ACC112 (cell line): Measurements from ENCODE around the gene ATXN1.

ENCODE experiments used
- H2AFZ ChIP-seq: fragments of 200-600 bp; sonication (generic); one replicate; pipeline ENCODE4 v1.6.0; 2017; ENCODE audit warnings: antibody characterized with exemption, low read length; ENCODE audit not compliant: unreplicated experiment
- H3K27ac ChIP-seq: fragments of 200-600 bp; sonication (generic); 2 replicates; pipeline ENCODE4 v1.5.1; 2014; ENCODE audit warnings: low read depth, mild to moderate bottlenecking, antibody characterized with exemption, low read length, moderate library complexity
- H3K27me3 ChIP-seq: fragments of 200-600 bp; sonication (generic); 2 replicates; pipeline ENCODE4 v1.6.1; 2014; ENCODE audit warnings: mild to moderate bottlenecking, antibody characterized with exemption, low read length, moderate library complexity, mixed read lengths; ENCODE audit not compliant: insufficient read depth
- H3K36me3 ChIP-seq: fragments of 200-600 bp; sonication (generic); 2 replicates; pipeline ENCODE4 v1.6.1; 2016; ENCODE audit warnings: mild to moderate bottlenecking, antibody characterized with exemption, low read length, moderate library complexity, mixed read lengths; ENCODE audit not compliant: insufficient read depth
- H3K4me1 ChIP-seq: fragments of 200-600 bp; sonication (generic); one replicate; pipeline ENCODE4 v1.6.1; 2016; ENCODE audit warnings: low read length, mixed read lengths; ENCODE audit not compliant: insufficient read depth, unreplicated experiment, control insufficient read depth
- H3K4me3 ChIP-seq: fragments of 200-600 bp; sonication (generic); 2 replicates; pipeline ENCODE4 v1.5.1; 2014; ENCODE audit warnings: mild to moderate bottlenecking, low read depth, low read length
- H3K79me2 ChIP-seq: fragments of 200-600 bp; sonication (generic); one replicate; pipeline ENCODE4 v1.6.0; 2016; ENCODE audit warnings: low read length; ENCODE audit not compliant: control insufficient read depth, unreplicated experiment, insufficient read depth

ATXN1 gene

GRCh38 chr6:16251706-16252105, 509.6 kb downstream of the ATXN1 start:
- no peak overlapping the region for H3K4me3 ChIP-seq
- peaks cover 11% of the 10 kb centered on the region; the same call in 1 of the 2 replicates for H3K36me3 ChIP-seq
- no peak overlapping the region for H3K27ac ChIP-seq
- no peaks in the 10 kb centered on the region for H3K79me2 ChIP-seq
- H3K27me3 ChIP-seq: no peaks in the 10 kb centered on the region
- no peak overlapping the region for H2AFZ ChIP-seq
- no peaks in the 10 kb centered on the region for H3K4me1 ChIP-seq

GRCh38 chr6:16249971-16250370, 511.3 kb downstream of the ATXN1 start:
- Histone ChIP-seq H3K4me1 (peaks cover 2% of the 10 kb centered on the region), H3K36me3 (0 out of 2 replicates have a peak, but pooled peaks cover 7% of the 10 kb centered on the region), H3K79me2 (no peaks in the 10 kb centered on the region), H3K27me3 (no peaks in the 10 kb centered on the region), H3K27ac (no peak overlapping the region), H2AFZ (no peak overlapping the region), H3K4me3 (no peak overlapping the region)
